SU-DHL-6 (cell line): ENCODE data around the gene ARHGAP10.

Experiments
- H2AFZ ChIP-seq: fragments of 200-600 bp; sonication (generic); 2 replicates; pipeline ENCODE4 v1.6.1; 2014; ENCODE audit warnings: low read depth, mild to moderate bottlenecking, moderate library complexity, mixed read lengths, antibody characterized with exemption, low read length; ENCODE audit not compliant: severe bottlenecking
- H3F3A ChIP-seq: fragments of 200-600 bp; shearing (Covaris generic); 2 replicates; pipeline ENCODE4 v1.6.0; 2016; ENCODE audit warnings: antibody characterized with exemption, mild to moderate bottlenecking; ENCODE audit not compliant: insufficient read depth
- H3K27ac ChIP-seq: fragments of 200-600 bp; sonication (generic); 2 replicates; pipeline ENCODE4 v1.5.1; 2016; ENCODE audit warnings: low read depth, mild to moderate bottlenecking, low read length, moderate library complexity, mixed read lengths
- H3K27me3 ChIP-seq: fragments of 200-600 bp; sonication (generic), shearing (Covaris generic); 2 replicates; pipeline ENCODE4 v1.6.0; 2014; ENCODE audit warnings: mild to moderate bottlenecking, low read length
- H3K36me3 ChIP-seq: fragments of 200-600 bp; sonication (generic); 2 replicates; pipeline ENCODE4 v1.6.1; 2014; ENCODE audit warnings: mild to moderate bottlenecking, low read length, mixed read lengths
- H3K4me2 ChIP-seq: fragments of 300-600, 200-600 bp; shearing (Covaris generic), sonication (generic); 2 replicates; pipeline ENCODE4 v1.6.0; 2014; ENCODE audit warnings: low read length, low read depth, mild to moderate bottlenecking; ENCODE audit not compliant: poor library complexity, severe bottlenecking
- H3K4me3 ChIP-seq: fragments of 200-600 bp; sonication (generic); 2 replicates; pipeline ENCODE4 v1.5.1; 2014; ENCODE audit warnings: antibody characterized with exemption, low read length, mild to moderate bottlenecking, mixed read lengths; ENCODE audit not compliant: insufficient read depth, poor library complexity, severe bottlenecking
- H3K79me2 ChIP-seq: fragments of 200-600 bp; sonication (generic); 2 replicates; pipeline ENCODE4 v1.6.1; 2014; ENCODE audit warnings: mild to moderate bottlenecking, low read length, moderate library complexity; ENCODE audit not compliant: insufficient read depth
- H3K9ac ChIP-seq: fragments of 200-600 bp; sonication (generic); 2 replicates; pipeline ENCODE4 v1.7.0; 2014; ENCODE audit warnings: mild to moderate bottlenecking, low read length
- H3K9me2 ChIP-seq: fragments of 200-600 bp; sonication (generic); replicated peaks from 2 replicates; pipeline ENCODE4 v1.6.1; 2014; ENCODE audit warnings: low read length; ENCODE audit not compliant: insufficient read depth
- H3K9me3 ChIP-seq: fragments of 200-600 bp; sonication (generic); 2 replicates; pipeline ENCODE4 v1.6.1; 2014; ENCODE audit warnings: low read length, mixed read lengths; ENCODE audit not compliant: insufficient read depth
- H4K20me1 ChIP-seq: fragments of 200-600 bp; sonication (generic); 2 replicates; pipeline ENCODE4 v1.6.1; 2014; ENCODE audit warnings: low read depth, mild to moderate bottlenecking, antibody characterized with exemption, low read length, moderate library complexity, mixed read lengths
- EZH2phosphoT487 ChIP-seq: fragments of 200-600 bp; sonication (generic), shearing (Covaris generic); conservative IDR thresholded peaks from 2 replicates; pipeline ENCODE4 v1.6.1; 2018; ENCODE audit warnings: mild to moderate bottlenecking, antibody characterized with exemption, low read length, moderate library complexity, mixed read lengths
- TF ChIP-seq, protein P1 (sequence below): fragments of 200-600 bp; sonication (generic); IDR thresholded peaks from one replicate; pipeline ENCODE4 v1.5.1; 2017; ENCODE audit warnings: antibody characterized with exemption, mild to moderate bottlenecking, low read length, moderate library complexity; ENCODE audit not compliant: insufficient read depth, poor library complexity, severe bottlenecking

Gene ARHGAP10

DNA sequence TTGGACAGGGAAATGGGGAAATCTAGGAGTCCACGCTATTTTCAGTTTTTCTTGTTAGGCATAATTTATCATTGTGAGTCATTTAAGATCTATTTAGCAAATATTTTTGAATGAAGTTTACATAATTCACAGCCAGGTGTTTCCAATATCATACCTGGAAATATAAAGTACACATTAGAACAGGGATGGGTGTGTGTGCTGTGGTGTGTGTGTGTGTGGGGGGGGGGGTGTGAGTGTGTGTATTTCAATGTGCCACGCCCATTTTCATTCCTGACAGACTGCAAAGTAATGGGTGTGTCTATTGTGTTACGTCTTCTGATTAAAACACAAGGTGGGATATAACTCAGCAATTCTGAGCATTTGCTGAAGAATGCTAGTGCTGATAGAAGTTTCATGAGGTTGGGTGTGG, 33.2 kb downstream of the ARHGAP10 start:
- Histone ChIP-seq H3F3A (no peaks in the 10 kb centered on the region), H3K9ac (no peak overlapping the region), H3K9me2 (no peaks in the 10 kb centered on the region), H3K4me2 (no peak overlapping the region), H3K9me3 (no peaks in the 10 kb centered on the region), H3K79me2 (no peaks in the 10 kb centered on the region), H3K27ac (no peak overlapping the region), H4K20me1 (no peaks in the 10 kb centered on the region), H3K4me3 (no peak overlapping the region), H2AFZ (no peak overlapping the region), H3K36me3 (no peaks in the 10 kb centered on the region), H3K27me3 (no peaks in the 10 kb centered on the region)
- TF ChIP-seq EZH2phosphoT487, result no peak
- TF ChIP-seq, protein P1, sequence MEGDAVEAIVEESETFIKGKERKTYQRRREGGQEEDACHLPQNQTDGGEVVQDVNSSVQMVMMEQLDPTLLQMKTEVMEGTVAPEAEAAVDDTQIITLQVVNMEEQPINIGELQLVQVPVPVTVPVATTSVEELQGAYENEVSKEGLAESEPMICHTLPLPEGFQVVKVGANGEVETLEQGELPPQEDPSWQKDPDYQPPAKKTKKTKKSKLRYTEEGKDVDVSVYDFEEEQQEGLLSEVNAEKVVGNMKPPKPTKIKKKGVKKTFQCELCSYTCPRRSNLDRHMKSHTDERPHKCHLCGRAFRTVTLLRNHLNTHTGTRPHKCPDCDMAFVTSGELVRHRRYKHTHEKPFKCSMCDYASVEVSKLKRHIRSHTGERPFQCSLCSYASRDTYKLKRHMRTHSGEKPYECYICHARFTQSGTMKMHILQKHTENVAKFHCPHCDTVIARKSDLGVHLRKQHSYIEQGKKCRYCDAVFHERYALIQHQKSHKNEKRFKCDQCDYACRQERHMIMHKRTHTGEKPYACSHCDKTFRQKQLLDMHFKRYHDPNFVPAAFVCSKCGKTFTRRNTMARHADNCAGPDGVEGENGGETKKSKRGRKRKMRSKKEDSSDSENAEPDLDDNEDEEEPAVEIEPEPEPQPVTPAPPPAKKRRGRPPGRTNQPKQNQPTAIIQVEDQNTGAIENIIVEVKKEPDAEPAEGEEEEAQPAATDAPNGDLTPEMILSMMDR, result no peak

DNA sequence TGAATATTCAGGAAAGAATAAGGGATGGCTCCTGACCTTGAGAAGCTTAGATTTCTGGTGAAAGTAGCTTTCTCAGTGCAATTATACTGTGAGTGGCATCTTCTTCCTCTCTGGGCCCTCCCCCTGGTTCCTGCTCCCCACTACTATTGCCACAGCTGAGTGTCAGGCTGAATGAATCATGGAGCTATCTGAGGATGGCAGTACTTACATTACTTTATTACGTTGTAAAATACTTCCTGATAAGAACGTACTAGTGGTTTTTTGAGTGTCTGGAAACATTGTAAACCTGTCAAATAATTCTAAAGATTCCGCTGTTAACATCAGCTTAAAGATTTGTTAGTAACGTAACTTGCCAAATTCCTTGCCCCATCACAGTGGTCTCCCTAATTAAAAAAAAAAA, 36.2 kb downstream of the ARHGAP10 start:
- no peak overlapping the region for H3K4me3 ChIP-seq
- TF ChIP-seq, protein P1, result no peak
- TF ChIP-seq EZH2phosphoT487, result no peak

GRCh38 chr4:147769386-147769785, 37.5 kb downstream of the ARHGAP10 start:
- no peaks in the 10 kb centered on the region for H4K20me1 ChIP-seq
- H3K27me3 ChIP-seq, result no peaks in the 10 kb centered on the region
- no peak overlapping the region for H3K27ac ChIP-seq
- no peaks in the 10 kb centered on the region for H3K79me2 ChIP-seq
- H3K9me2 ChIP-seq, result no peaks in the 10 kb centered on the region
- H3K4me3 ChIP-seq, result no peak overlapping the region
- H3K36me3 ChIP-seq, result no peaks in the 10 kb centered on the region
- TF ChIP-seq EZH2phosphoT487, result no peak
- TF ChIP-seq, protein P1, result no peak
- no peaks in the 10 kb centered on the region for H3K9me3 ChIP-seq
- H2AFZ ChIP-seq, result no peak overlapping the region
- H3K4me2 ChIP-seq, result no peak overlapping the region
- no peak overlapping the region for H3K9ac ChIP-seq
- H3F3A ChIP-seq, result no peaks in the 10 kb centered on the region

More for the DNA sequence above, 36.2 kb downstream of the ARHGAP10 start:
- H3K4me2 ChIP-seq, result no peak overlapping the region
- no peaks in the 10 kb centered on the region for H3K9me3 ChIP-seq
- H4K20me1 ChIP-seq, result no peaks in the 10 kb centered on the region
- no peaks in the 10 kb centered on the region for H3K9me2 ChIP-seq
- H3K27ac ChIP-seq, result no peak overlapping the region
- no peaks in the 10 kb centered on the region for H3K36me3 ChIP-seq
- H3K9ac ChIP-seq, result no peak overlapping the region
- no peaks in the 10 kb centered on the region for H3K79me2 ChIP-seq
- H2AFZ ChIP-seq, result no peak overlapping the region
- H3F3A ChIP-seq, result no peaks in the 10 kb centered on the region
- no peaks in the 10 kb centered on the region for H3K27me3 ChIP-seq
